HepG2 (cell line): Measurements from ENCODE around the gene UNC5A. TPM values are rescaled to one million over a fixed set of nuclear protein-coding genes. Genes with fewer than 3 reads are reported as not detected.

Experiments
- ARID5B ChIP-seq: IDR thresholded peaks from 2 replicates; pipeline ENCODE4 v1.4.0; 2020; ENCODE audit warnings: mild to moderate bottlenecking, missing genetic modification reagents
- ATF2 ChIP-seq: sonication (generic); formaldehyde crosslinking; IDR thresholded peaks from 2 replicates; pipeline ENCODE4 v1.4.0; 2020; ENCODE audit warnings: missing genetic modification reagents
- CAMTA2 ChIP-seq: sonication (generic); formaldehyde crosslinking; IDR thresholded peaks from 2 replicates; pipeline ENCODE4 v1.4.0; 2020; ENCODE audit warnings: mild to moderate bottlenecking, missing genetic modification reagents, borderline replicate concordance
- CBX5 ChIP-seq: sonication (generic); formaldehyde crosslinking; IDR thresholded peaks from 2 replicates; pipeline ENCODE4 v1.4.0; 2020; ENCODE audit warnings: missing genetic modification reagents, borderline replicate concordance
- ELF4 ChIP-seq: sonication (generic); formaldehyde crosslinking; IDR thresholded peaks from 2 replicates; pipeline ENCODE4 v1.5.0; 2020; ENCODE audit warnings: missing genetic modification reagents, mild to moderate bottlenecking, moderate library complexity, borderline replicate concordance
- ISX ChIP-seq: sonication (generic); formaldehyde crosslinking; conservative IDR thresholded peaks from 2 replicates; pipeline ENCODE4 v1.5.0; 2020; ENCODE audit warnings: missing genetic modification reagents
- KDM1A ChIP-seq: IDR thresholded peaks from 2 replicates; pipeline ENCODE4 v1.6.1; 2016; ENCODE audit warnings: missing compliant biosample characterization
- KDM5B ChIP-seq: sonication (generic); formaldehyde crosslinking; IDR thresholded peaks from 2 replicates; pipeline ENCODE4 v1.4.0; 2020; ENCODE audit warnings: missing genetic modification reagents, mild to moderate bottlenecking, borderline replicate concordance
- KLF13 ChIP-seq: sonication (generic); formaldehyde crosslinking; IDR thresholded peaks from 2 replicates; pipeline ENCODE4 v1.4.0; 2020; ENCODE audit warnings: mild to moderate bottlenecking, missing genetic modification reagents
- LBX2 ChIP-seq: sonication (generic); formaldehyde crosslinking; IDR thresholded peaks from 2 replicates; pipeline ENCODE4 v1.5.0; 2020; ENCODE audit warnings: missing genetic modification reagents, mild to moderate bottlenecking, borderline replicate concordance
- MIER2 ChIP-seq: IDR thresholded peaks from 2 replicates; pipeline ENCODE4 v1.6.1; 2016; ENCODE audit warnings: missing biosample characterization, missing genetic modification reagents
- MTF2 ChIP-seq: sonication (generic); formaldehyde crosslinking; IDR thresholded peaks from 2 replicates; pipeline ENCODE4 v1.5.0; 2020; ENCODE audit warnings: missing genetic modification reagents, borderline replicate concordance
- RELA ChIP-seq: sonication (generic); formaldehyde crosslinking; IDR thresholded peaks from 2 replicates; pipeline ENCODE4 v1.4.0; 2020; ENCODE audit warnings: missing genetic modification reagents
- TFDP1 ChIP-seq: IDR thresholded peaks from 2 replicates; pipeline ENCODE4 v1.6.1; 2016; ENCODE audit warnings: missing compliant biosample characterization, missing genetic modification reagents, borderline replicate concordance
- TFE3 ChIP-seq: IDR thresholded peaks from 2 replicates; pipeline ENCODE4 v1.6.1; 2016
- WIZ ChIP-seq: sonication (generic); formaldehyde crosslinking; IDR thresholded peaks from 2 replicates; pipeline ENCODE4 v1.5.1; 2020; ENCODE audit warnings: mild to moderate bottlenecking, missing genetic modification reagents
- YEATS4 ChIP-seq: sonication (generic); formaldehyde crosslinking; IDR thresholded peaks from 2 replicates; pipeline ENCODE4 v1.4.0; 2020; ENCODE audit warnings: missing genetic modification reagents, borderline replicate concordance
- ZMAT3 ChIP-seq: sonication (generic); formaldehyde crosslinking; conservative IDR thresholded peaks from 2 replicates; pipeline ENCODE4 v1.7.0; 2021; ENCODE audit warnings: missing genetic modification reagents
- ZNF317 ChIP-seq: sonication (generic); formaldehyde crosslinking; IDR thresholded peaks from 2 replicates; pipeline ENCODE4 v1.5.0; 2020; ENCODE audit warnings: mild to moderate bottlenecking, missing genetic modification reagents
- ZNF558 ChIP-seq: sonication (generic); formaldehyde crosslinking; IDR thresholded peaks from 2 replicates; pipeline ENCODE4 v1.9.0; 2022; ENCODE audit warnings: mild to moderate bottlenecking, missing genetic modification reagents, borderline replicate concordance
- ZNF772 ChIP-seq: sonication (generic); formaldehyde crosslinking; IDR thresholded peaks from 2 replicates; pipeline ENCODE4 v1.5.0; 2020; ENCODE audit warnings: mild to moderate bottlenecking, missing genetic modification reagents
- ZNF841 ChIP-seq: sonication (generic); formaldehyde crosslinking; IDR thresholded peaks from 2 replicates; pipeline ENCODE4 v1.8.1; 2023; ENCODE audit warnings: missing genetic modification reagents, borderline replicate concordance
- polyA plus RNA-seq, 8 experiments: library from polyadenylated mRNA; depleted of rRNA in 3 of 8; stranded (reverse) in 7 of 8; unstranded in 1 of 8; fragments of >200 nt; fragmentation: Illumina TruSeq in 4 of 8; extraction: Trizol in 4 of 8; gene quantifications; 2 replicates each; pipeline versions ENCODE4 v1.2.1 to v1.2.3, GENCODE V29; 2011 to 2016; ENCODE audit warnings: low read depth in 4 of 8, missing spikeins in 1 of 8, mixed read lengths in 1 of 8; ENCODE audit not compliant: insufficient read depth in 1 of 8
- total RNA-seq, 5 experiments: library from RNA; depleted of rRNA; stranded (reverse); fragments of >200 nt; fragmentation: Illumina TruSeq; extraction: Trizol; gene quantifications; 2 replicates each; pipeline ENCODE4 v1.2.3, GENCODE V29; 2016; ENCODE audit warnings: low read depth in 1 of 5

The UNC5A gene
- total and polyA plus RNA-seq, 2 of the 13 experiments (the other 11 are each of a cell fraction or from before 2014, with no cell fraction given), result not detected

- TF ChIP-seq TFE3 (CRISPR knock-in tag) (no peak), RELA (CRISPR knock-in tag) (no peak), MTF2 (CRISPR knock-in tag) (no peak), ZNF772 (CRISPR knock-in tag) (0 out of 2 replicates have a peak, but pooled peaks have one; percentile 25), CAMTA2 (no peak), ELF4 (CRISPR knock-in tag) (no peak), KDM1A (CRISPR knock-in tag) (no peak), ZNF558 (CRISPR knock-in tag) (no peak), WIZ (CRISPR knock-in tag) (no peak), YEATS4 (no peak), KLF13 (CRISPR knock-in tag) (no peak), CBX5 (CRISPR knock-in tag) (no peak), MIER2 (CRISPR knock-in tag) (0 out of 2 replicates have a peak, but pooled peaks have one; percentile 36), ATF2 (CRISPR knock-in tag) (0 out of 2 replicates have a peak, but pooled peaks have one; percentile 28), ZMAT3 (no peak), TFDP1 (CRISPR knock-in tag) (peak; percentile 34; the same call in 1 of the 2 replicates), ZNF317 (CRISPR knock-in tag) (no peak), ISX (CRISPR knock-in tag) (no peak), LBX2 (CRISPR knock-in tag) (no peak), ARID5B (CRISPR knock-in tag) (no peak), KDM5B (no peak), ZNF841 (CRISPR knock-in tag) (no peak)
Measured at GRCh38 chr5:176870110-176870591, 59.8 kb downstream of the UNC5A start (continued).
